PC-3 (cell line): ENCODE results near the gene RIPK3.

Experiments used
- EZH2phosphoT487 ChIP-seq: fragments of 300-600 bp; sonication (generic); IDR thresholded peaks from 2 replicates; pipeline ENCODE4 v1.6.1; 2018; ENCODE audit warnings: mild to moderate bottlenecking, antibody characterized with exemption, low read length, borderline replicate concordance
- TF ChIP-seq, protein P1 (sequence below): fragments of 300-600 bp; sonication (generic); conservative IDR thresholded peaks from 2 replicates; pipeline ENCODE4 v1.5.1; 2017; ENCODE audit warnings: antibody characterized with exemption, low read depth, mild to moderate bottlenecking, low read length

DNA sequence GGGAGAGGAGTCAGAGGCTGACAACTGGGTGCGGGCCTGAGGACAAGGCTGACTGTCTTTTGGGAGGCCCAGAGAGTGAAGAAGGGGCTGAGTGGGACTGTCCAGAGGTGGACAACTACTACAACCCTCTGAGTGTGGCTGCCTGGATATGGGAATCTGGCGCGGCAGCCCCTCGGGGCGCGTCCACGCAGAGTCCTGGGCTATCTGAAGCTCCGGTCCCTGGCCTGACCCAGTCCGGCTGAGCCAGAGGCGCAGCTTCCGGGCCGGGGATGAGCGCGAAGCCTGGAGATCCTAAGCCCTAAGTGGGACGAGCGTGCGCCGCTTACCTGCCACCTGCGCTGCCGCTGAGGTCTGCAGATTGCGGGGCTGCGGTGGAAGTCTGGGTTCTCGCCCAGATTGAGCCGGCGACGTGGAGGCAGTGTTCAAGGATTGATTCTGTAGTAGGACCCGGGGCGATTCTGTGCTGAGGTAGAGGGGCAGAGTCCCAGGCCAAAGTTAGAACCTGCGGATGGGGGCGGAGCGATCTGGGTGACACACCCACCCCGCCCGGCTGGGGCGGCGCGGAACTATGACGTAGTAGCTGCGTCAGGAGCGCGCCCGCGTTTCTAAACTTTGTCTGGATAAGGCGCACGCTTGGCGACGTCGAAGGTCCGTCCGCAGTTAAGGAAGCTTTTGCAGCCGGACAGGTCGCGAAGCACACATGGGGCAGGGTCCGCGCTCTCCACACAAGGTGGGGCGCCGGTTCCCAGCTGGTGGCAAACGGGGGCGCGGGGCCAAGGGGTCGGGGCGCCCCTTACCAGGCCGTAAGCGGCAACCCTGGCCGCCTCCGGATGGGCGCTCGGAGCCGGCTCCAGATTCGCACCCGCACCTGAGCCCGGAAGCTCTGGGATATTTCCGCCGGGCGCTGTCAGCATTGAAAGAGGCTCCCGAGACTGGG is 40.3 kb downstream of the RIPK3 start, which contains the start of the genes DHRS1 and NOP9:
- TF ChIP-seq, protein P1, sequence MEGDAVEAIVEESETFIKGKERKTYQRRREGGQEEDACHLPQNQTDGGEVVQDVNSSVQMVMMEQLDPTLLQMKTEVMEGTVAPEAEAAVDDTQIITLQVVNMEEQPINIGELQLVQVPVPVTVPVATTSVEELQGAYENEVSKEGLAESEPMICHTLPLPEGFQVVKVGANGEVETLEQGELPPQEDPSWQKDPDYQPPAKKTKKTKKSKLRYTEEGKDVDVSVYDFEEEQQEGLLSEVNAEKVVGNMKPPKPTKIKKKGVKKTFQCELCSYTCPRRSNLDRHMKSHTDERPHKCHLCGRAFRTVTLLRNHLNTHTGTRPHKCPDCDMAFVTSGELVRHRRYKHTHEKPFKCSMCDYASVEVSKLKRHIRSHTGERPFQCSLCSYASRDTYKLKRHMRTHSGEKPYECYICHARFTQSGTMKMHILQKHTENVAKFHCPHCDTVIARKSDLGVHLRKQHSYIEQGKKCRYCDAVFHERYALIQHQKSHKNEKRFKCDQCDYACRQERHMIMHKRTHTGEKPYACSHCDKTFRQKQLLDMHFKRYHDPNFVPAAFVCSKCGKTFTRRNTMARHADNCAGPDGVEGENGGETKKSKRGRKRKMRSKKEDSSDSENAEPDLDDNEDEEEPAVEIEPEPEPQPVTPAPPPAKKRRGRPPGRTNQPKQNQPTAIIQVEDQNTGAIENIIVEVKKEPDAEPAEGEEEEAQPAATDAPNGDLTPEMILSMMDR, result no peak
- no peak for TF ChIP-seq EZH2phosphoT487
